Left ventricle myocardium inferior (tissue), 1 donor: Measurements from ENCODE around the gene EFEMP2. TPM values are rescaled to one million over a fixed set of nuclear protein-coding genes. Genes with fewer than 3 reads are reported as not detected.

ENCODE experiments used
- DNase-seq: peaks from one replicate; pipeline ENCODE4 v3.0.0-alpha.2; 2020
- H3K27ac ChIP-seq: fragments of 200-600 bp; replicated peaks from 2 replicates; pipeline ENCODE4 v1.8.0; 2021
- H3K27me3 ChIP-seq: fragments of 200-600 bp; 2 replicates; pipeline ENCODE4 v1.8.0; 2021; ENCODE audit warnings: low read depth
- H3K36me3 ChIP-seq: fragments of 200-600 bp; 2 replicates; pipeline ENCODE4 v1.8.0; 2021
- H3K4me1 ChIP-seq: fragments of 200-600 bp; 2 replicates; pipeline ENCODE4 v1.8.0; 2021
- H3K4me3 ChIP-seq: fragments of 200-600 bp; 2 replicates; pipeline ENCODE4 v1.8.0; 2021; ENCODE audit warnings: mild to moderate bottlenecking, moderate library complexity
- H3K9me3 ChIP-seq: fragments of 200-600 bp; replicated peaks from 2 replicates; pipeline ENCODE4 v1.8.0; 2021
- CTCF ChIP-seq: fragments of 200-600 bp; IDR thresholded peaks from 2 replicates; pipeline ENCODE4 v1.8.0; 2021; ENCODE audit warnings: antibody characterized with exemption, mild to moderate bottlenecking, borderline replicate concordance
- intact Hi-C: fragments of 100-400 bp; cut with micrococcal nuclease; formaldehyde crosslinking; loops from one replicate; pipeline ENCODE4 v1.11.0; 2022
- total RNA-seq: library from RNA; stranded (reverse); fragmentation: NEBNext Ultra II Directional; extraction: Animal tissue kit (Norgen Biotek cat#: 25700); gene quantifications from one replicate; pipeline ENCODE4 v1.2.1, GENCODE V29; 2021
- donor health status: DM: no; HTN: yes; CAD: no; lungs with severe emphysema.

Gene EFEMP2
- total RNA-seq, 1 donor from 2014 or later = 85.1 TPM

- no peak for TF ChIP-seq CTCF
- H3K36me3 ChIP-seq = peaks cover 23% of the 10 kb centered on the region
- H3K27me3 ChIP-seq = no peaks in the 10 kb centered on the region
- DNase-seq = no peak
- no peak overlapping the region for H3K27ac ChIP-seq
- peaks cover 9% of the 10 kb centered on the region for H3K9me3 ChIP-seq
- H3K4me1 ChIP-seq = no peaks in the 10 kb centered on the region
- intact Hi-C loops = no loop called here
- H3K4me3 ChIP-seq = no peak overlapping the region
Observed at GRCh38 chr11:65847746-65848145, 24.9 kb downstream of the EFEMP2 start.

GRCh38 chr11:65844231-65844872, 28.2 kb downstream of the EFEMP2 start:
- H3K4me3 ChIP-seq = no peak overlapping the region
- H3K4me1 ChIP-seq = no peaks in the 10 kb centered on the region
- H3K27me3 ChIP-seq = no peaks in the 10 kb centered on the region
- no peak for DNase-seq
- no peak overlapping the region for H3K27ac ChIP-seq
- H3K9me3 ChIP-seq = no peaks in the 10 kb centered on the region
- no peaks in the 10 kb centered on the region for H3K36me3 ChIP-seq
- no peak for TF ChIP-seq CTCF
- intact Hi-C loops = no loop called here

- no peak for DNase-seq
- no peak overlapping the region for H3K4me3 ChIP-seq
- no peaks in the 10 kb centered on the region for H3K27me3 ChIP-seq
- H3K27ac ChIP-seq = no peak overlapping the region
- no peaks in the 10 kb centered on the region for H3K4me1 ChIP-seq
- no peak for TF ChIP-seq CTCF
- H3K9me3 ChIP-seq = no peaks in the 10 kb centered on the region
- intact Hi-C loops = no loop called here
- no peaks in the 10 kb centered on the region for H3K36me3 ChIP-seq
Observed at GRCh38 chr11:65843811-65844210, 28.8 kb downstream of the EFEMP2 start.

- no peak for TF ChIP-seq CTCF
- no peak overlapping the region for H3K4me3 ChIP-seq
- intact Hi-C loops = no loop called here
- no peaks in the 10 kb centered on the region for H3K36me3 ChIP-seq
- DNase-seq = no peak
- H3K4me1 ChIP-seq = no peaks in the 10 kb centered on the region
- H3K9me3 ChIP-seq = no peaks in the 10 kb centered on the region
- no peak overlapping the region for H3K27ac ChIP-seq
- H3K27me3 ChIP-seq = no peaks in the 10 kb centered on the region
Observed at GRCh38 chr11:65842144-65842543, 30.5 kb downstream of the EFEMP2 start.

GRCh38 chr11:65834202-65834601, 38.4 kb downstream of the EFEMP2 start:
- peaks cover 3% of the 10 kb centered on the region for H3K27me3 ChIP-seq
- no peaks in the 10 kb centered on the region for H3K36me3 ChIP-seq
- DNase-seq = no peak
- no peak overlapping the region for H3K27ac ChIP-seq
- peaks cover 18% of the 10 kb centered on the region for H3K4me1 ChIP-seq
- TF ChIP-seq CTCF = no peak
- no peaks in the 10 kb centered on the region for H3K9me3 ChIP-seq
- peak overlapping the region; percentile 77 for H3K4me3 ChIP-seq
- intact Hi-C loops = no loop called here
